CD14-positive monocyte (primary cell): Measurements from ENCODE around the gene MEPE. TPM values are rescaled to one million over a fixed set of nuclear protein-coding genes. Genes with fewer than 3 reads are reported as not detected.

Experiments used
- DNase-seq, 3 donors: peaks; one replicate each; pipeline ENCODE4 v3.0.0-alpha.2; 2011 to 2022
- H2AFZ ChIP-seq: 2 replicates; pipeline ENCODE4 v1.6.0; 2012; ENCODE audit warnings: mild to moderate bottlenecking, low read depth, low read length, inconsistent platforms; ENCODE audit not compliant: insufficient read depth, poor library complexity, severe bottlenecking
- H3K27ac ChIP-seq, 2 donors: 1 replicate in 1 of 2; 2 replicates in 1 of 2; pipeline ENCODE4 v1.5.1; 2012 to 2013; ENCODE audit warnings: low read length in 2 of 2, control low read depth in 1 of 2, inconsistent platforms in 1 of 2, low read depth in 1 of 2, mild to moderate bottlenecking in 1 of 2
- H3K27me3 ChIP-seq, 2 donors: one replicate each; pipeline versions ENCODE4 v1.6.0 to v1.6.1; 2011 to 2013; ENCODE audit warnings: low read length in 2 of 2; ENCODE audit not compliant: control insufficient read depth in 2 of 2, insufficient read depth in 2 of 2
- H3K36me3 ChIP-seq, 2 donors: replicated peaks in 1 of 2; 1 replicate in 1 of 2; 2 replicates in 1 of 2; pipeline versions ENCODE4 v1.5.1 to v1.6.1; 2012 to 2013; ENCODE audit warnings: low read length in 2 of 2, control low read depth in 1 of 2, inconsistent platforms in 1 of 2, mild to moderate bottlenecking in 1 of 2; ENCODE audit not compliant: insufficient read depth in 2 of 2, control insufficient read depth in 1 of 2
- H3K4me1 ChIP-seq, 2 donors: 1 replicate in 1 of 2; 2 replicates in 1 of 2; pipeline versions ENCODE4 v1.5.1 to v1.6.1; 2012 to 2013; ENCODE audit warnings: low read length in 2 of 2, control low read depth in 1 of 2, inconsistent platforms in 1 of 2, mild to moderate bottlenecking in 1 of 2, moderate library complexity in 1 of 2; ENCODE audit not compliant: insufficient read depth in 2 of 2, control insufficient read depth in 1 of 2
- H3K4me2 ChIP-seq: replicated peaks from 2 replicates; pipeline ENCODE3; 2012; ENCODE audit warnings: low read length, moderate library complexity, mild to moderate bottlenecking; ENCODE audit not compliant: poor library complexity, severe bottlenecking; ENCODE audit errors: extremely low read depth
- H3K4me3 ChIP-seq, 3 experiments: fragments of 200-600 bp in 1 of 3; sonication (generic) in 1 of 3; replicated peaks in 1 of 3; 1 replicate in 2 of 3; 2 replicates in 1 of 3; pipeline ENCODE4 v1.5.1; 2011 to 2013; ENCODE audit warnings: low read length in 3 of 3, mild to moderate bottlenecking in 3 of 3, control low read depth in 2 of 3, low read depth in 2 of 3, inconsistent platforms in 1 of 3, moderate library complexity in 1 of 3
- H3K79me2 ChIP-seq: 2 replicates; pipeline ENCODE4 v1.6.0; 2012; ENCODE audit warnings: mild to moderate bottlenecking, control low read depth, inconsistent platforms, low read length, moderate library complexity; ENCODE audit not compliant: insufficient read depth
- H3K9ac ChIP-seq: 2 replicates; pipeline ENCODE4 v1.6.0; 2017; ENCODE audit warnings: low read length, mild to moderate bottlenecking; ENCODE audit not compliant: insufficient read depth, poor library complexity, severe bottlenecking
- H3K9me3 ChIP-seq, 2 donors: replicated peaks in 1 of 2; 1 replicate in 1 of 2; 2 replicates in 1 of 2; pipeline versions ENCODE4 v1.5.1 to v1.6.1; 2012 to 2013; ENCODE audit warnings: low read length in 2 of 2, control low read depth in 1 of 2; ENCODE audit not compliant: control insufficient read depth in 1 of 2, insufficient read depth in 1 of 2
- H4K20me1 ChIP-seq: 2 replicates; pipeline ENCODE4 v1.6.0; 2012; ENCODE audit warnings: mild to moderate bottlenecking, low read length, control low read depth, moderate library complexity; ENCODE audit not compliant: insufficient read depth
- H3K27ac Mint-ChIP-seq, 7 donors: one replicate each; pipeline ENCODE4 v1.8.0; 2020; ENCODE audit warnings: mild to moderate bottlenecking in 7 of 7, mixed read lengths in 7 of 7, moderate library complexity in 6 of 7, inconsistent platforms in 2 of 7
- H3K27me3 Mint-ChIP-seq, 3 donors: one replicate each; pipeline ENCODE4 v1.8.0; 2021 to 2022; ENCODE audit warnings: low read depth in 3 of 3, mild to moderate bottlenecking in 3 of 3, mixed read lengths in 3 of 3, moderate library complexity in 3 of 3, inconsistent platforms in 1 of 3
- H3K36me3 Mint-ChIP-seq, 2 donors: one replicate each; pipeline ENCODE4 v1.8.0; 2020; ENCODE audit warnings: mixed read lengths in 2 of 2, inconsistent platforms in 1 of 2, mild to moderate bottlenecking in 1 of 2
- H3K4me1 Mint-ChIP-seq: one replicate; pipeline ENCODE4 v1.8.0; 2020; ENCODE audit warnings: mild to moderate bottlenecking, mixed read lengths
- H3K4me3 Mint-ChIP-seq, 2 donors: one replicate each; pipeline ENCODE4 v1.8.0; 2020; ENCODE audit warnings: mild to moderate bottlenecking in 2 of 2, mixed read lengths in 2 of 2, moderate library complexity in 1 of 2
- H3K9me3 Mint-ChIP-seq, 7 donors: one replicate each; pipeline ENCODE4 v1.8.0; 2020 to 2022; ENCODE audit warnings: mixed read lengths in 7 of 7, mild to moderate bottlenecking in 6 of 7, moderate library complexity in 6 of 7, inconsistent platforms in 2 of 7
- CTCF ChIP-seq: fragments of 200-600 bp; IDR thresholded peaks from one replicate; pipeline ENCODE4 v1.8.0; 2022; ENCODE audit warnings: antibody characterized with exemption, mild to moderate bottlenecking
- WGBS: methylation state at CpG from one replicate; pipeline ENCODE4 v1.1.5; 2013; ENCODE audit warnings: missing lambda C conversion rate; ENCODE audit not compliant: insufficient coverage; 5-methylcytosine and 5-hydroxymethylcytosine counted together
- intact Hi-C, 2 donors: fragments of 100-400 bp; cut with micrococcal nuclease; formaldehyde crosslinking; loops; one replicate each; pipeline versions ENCODE4 v1.15.0 to v1.15.1; 2023
- polyA plus RNA-seq, 3 donors: library from polyadenylated mRNA; depleted of rRNA in 1 of 3; unstranded in 2 of 3; stranded (reverse) in 1 of 3; fragments of 300-500 nt in 2 of 3; fragments of >200 nt in 1 of 3; fragmentation: Illumina TruSeq in 2 of 3; gene quantifications; 1 replicate in 2 of 3; 2 replicates in 1 of 3; pipeline ENCODE4 v1.2.3, GENCODE V29; 2012 to 2021

The MEPE gene
- polyA plus RNA-seq, 3 donors: not detected

DNA sequence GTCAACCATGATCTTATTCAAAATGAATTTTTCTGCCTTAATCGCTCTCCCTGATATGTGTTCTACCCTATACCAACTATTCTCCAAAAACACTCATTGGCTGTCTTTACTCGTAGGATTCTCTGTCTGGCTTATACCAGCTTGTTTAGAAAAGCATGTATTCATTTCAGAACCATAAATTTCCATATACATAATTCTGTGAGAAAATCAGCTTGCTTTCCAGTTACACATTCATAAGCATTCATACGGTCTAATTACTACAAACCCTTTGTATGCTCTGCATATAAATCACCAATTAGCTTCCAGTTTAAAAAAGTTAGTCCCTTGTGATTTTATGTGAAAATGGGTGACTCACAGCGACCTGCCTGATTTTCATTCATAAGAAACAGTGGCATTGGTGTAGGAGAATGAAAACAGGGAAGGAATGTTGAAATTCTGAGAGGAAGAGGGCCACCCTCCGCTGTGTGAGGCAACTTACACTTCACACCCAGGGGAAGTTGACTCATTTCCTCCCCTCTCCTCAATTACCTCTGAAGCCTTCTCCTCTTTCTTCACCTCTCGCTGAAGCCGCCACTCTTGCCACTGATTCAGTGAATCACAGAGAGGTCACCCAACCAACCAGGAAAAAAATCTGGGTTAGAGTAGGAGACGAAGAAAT is 63.3 kb downstream of the MEPE start:
- Histone ChIP-seq H2AFZ (no peak overlapping the region), H3K36me3 (no peaks in the 10 kb centered on the region), H3K27me3 (peaks cover 0 to 2% of the 10 kb centered on the region in 2 donors), H3K9me3 (peaks cover 0 to 5% of the 10 kb centered on the region in 2 donors), H3K4me2 (peak overlapping the region; percentile 64), H3K4me3 (peak overlapping the region in 1 of 3 experiments; percentile 49), H3K79me2 (no peaks in the 10 kb centered on the region), H3K27ac (peak overlapping the region in 1 of 2 donors; percentile 52), H3K4me1 (peaks cover 27 to 32% of the 10 kb centered on the region in 2 donors), H3K9ac (no peak overlapping the region), H4K20me1 (no peaks in the 10 kb centered on the region)
- TF ChIP-seq CTCF: no peak
- Mint-ChIP-seq H3K36me3 (no peaks in the 10 kb centered on the region), H3K4me3 (peak overlapping the region in 1 of 2 donors; percentile 33), H3K4me1 (peaks cover 39% of the 10 kb centered on the region), H3K27me3 (peaks cover 2 to 13% (median 3%) of the 10 kb centered on the region in 3 donors), H3K9me3 (peaks cover 0 to 11% (median 5%) of the 10 kb centered on the region in 7 donors), H3K27ac (peak overlapping the region; percentile 76 to 93 (median 91))
- DNase-seq: peak; percentile 92 to 98 (median 97)
- intact Hi-C loops: loop anchor here in 1 of 2 donors (5.0 kb wide), 1 partner anchor 44 kb away; no protein-coding TSS in a partner anchor
- WGBS: 64% methylated on average over 2 of the region's 8 CpGs

Other genes with a start within 250 kb of the MEPE start
- not detected for gene DSPP, start 224.4 kb upstream of the MEPE start, polyA plus RNA-seq
- not detected for gene DMP1, start 182.7 kb upstream of the MEPE start, polyA plus RNA-seq
- not detected for gene IBSP, start 33.4 kb upstream of the MEPE start, polyA plus RNA-seq
- gene SPP1, start 142.7 kb downstream of the MEPE start, polyA plus RNA-seq: under 1 TPM in 1 of 3 donors, not detected in 2; 0.08 TPM
- gene PKD2, start 174.7 kb downstream of the MEPE start, polyA plus RNA-seq: 1 to 10 TPM; 1.2 to 9.7 (median 2.4) TPM